Endothelial cell of umbilical vein (primary cell): ENCODE data around the gene TSEN34. TPM values are rescaled to one million over a fixed set of nuclear protein-coding genes. Genes with fewer than 3 reads are reported as not detected.

Source experiments
- BruUV-seq: library from RNA; stranded (reverse); fragments of 400-500 nt; replicated peaks from 2 replicates; lab custom pipeline; 2021; lab: Mats Ljungman, UMichigan
- CTCF ChIA-PET: fragments of 300-600, 350-600 bp; sonication (Branson Sonifier 250); formaldehyde crosslinking; loops from one replicate; lab custom pipeline; 2021; ENCODE audit warnings: antibody characterized with exemption, inconsistent platforms; lab: Charles Lee
- POLR2A ChIA-PET: fragments of 300-600, 350-600 bp; sonication (Branson Sonifier 250); formaldehyde crosslinking; loops from one replicate; lab custom pipeline; 2021; ENCODE audit warnings: antibody characterized with exemption, inconsistent platforms; lab: Charles Lee
- DNase-seq: peaks from one replicate; pipeline ENCODE4 v3.0.0-alpha.2; 2011; ENCODE audit warnings: low read depth, low spot score
- FAIRE-seq: peaks from 2 replicates; lab custom pipeline; 2011; peaks lifted over from hg19 to GRCh38; lab: Jason Lieb, UNC
- H2AFZ ChIP-seq: 2 replicates; pipeline ENCODE4 v1.6.0; 2012; ENCODE audit warnings: low read depth, low read length, control low read depth, inconsistent platforms
- H3K27ac ChIP-seq: 2 replicates; pipeline ENCODE4 v1.5.1; 2011; ENCODE audit warnings: low read depth, mild to moderate bottlenecking, control low read depth, low read length, moderate library complexity; ENCODE audit not compliant: insufficient read depth
- H3K27me3 ChIP-seq, 2 experiments: 2 replicates each; pipeline versions ENCODE4 v1.6.0 to v1.6.1; 2011; ENCODE audit warnings: low read length in 2 of 2, mixed read lengths in 1 of 2; ENCODE audit not compliant: control insufficient read depth in 2 of 2, insufficient read depth in 2 of 2
- H3K36me3 ChIP-seq, 2 experiments: 2 replicates in 1 of 2; 3 replicates in 1 of 2; pipeline ENCODE4 v1.5.1; 2011; ENCODE audit warnings: low read length in 2 of 2, mild to moderate bottlenecking in 1 of 2, moderate library complexity in 1 of 2; ENCODE audit not compliant: control insufficient read depth in 2 of 2, insufficient read depth in 2 of 2; ENCODE audit errors: extremely low read depth in 1 of 2
- H3K4me1 ChIP-seq: 3 replicates; pipeline ENCODE4 v1.5.1; 2011; ENCODE audit warnings: mild to moderate bottlenecking, low read length; ENCODE audit not compliant: control insufficient read depth, insufficient read depth; ENCODE audit errors: extremely low read depth
- H3K4me2 ChIP-seq: 2 replicates; pipeline ENCODE4 v1.6.1; 2011; ENCODE audit warnings: low read length, control low read depth, mixed read lengths; ENCODE audit not compliant: insufficient read depth
- H3K4me3 ChIP-seq, 3 experiments: fragments of 200-600 bp in 1 of 3; sonication (generic), shearing (Covaris generic) in 1 of 3; replicated peaks in 1 of 3; 2 replicates each; pipeline ENCODE4 v1.5.1; 2011 to 2016; ENCODE audit warnings: control low read depth in 3 of 3, low read length in 3 of 3, mild to moderate bottlenecking in 2 of 3, inconsistent platforms in 1 of 3, low read depth in 1 of 3, moderate library complexity in 1 of 3; ENCODE audit not compliant: insufficient read depth in 1 of 3
- H3K79me2 ChIP-seq: 2 replicates; pipeline ENCODE4 v1.6.0; 2012; ENCODE audit warnings: low read length, inconsistent platforms; ENCODE audit not compliant: control insufficient read depth, insufficient read depth
- H3K9ac ChIP-seq: replicated peaks from 2 replicates; pipeline ENCODE3; 2011; ENCODE audit warnings: low read length, control low read depth; ENCODE audit not compliant: insufficient read depth; ENCODE audit errors: extremely low read depth
- H3K9me1 ChIP-seq: replicated peaks from 3 replicates; pipeline ENCODE4 v1.6.0; 2011; ENCODE audit warnings: mild to moderate bottlenecking, low read length; ENCODE audit not compliant: control insufficient read depth, insufficient read depth; ENCODE audit errors: extremely low read depth
- H3K9me3 ChIP-seq: replicated peaks from 2 replicates; pipeline ENCODE4 v1.5.1; 2012; ENCODE audit warnings: low read length, inconsistent platforms; ENCODE audit not compliant: control insufficient read depth, insufficient read depth
- H4K20me1 ChIP-seq: replicated peaks from 2 replicates; pipeline ENCODE3; 2011; ENCODE audit warnings: mild to moderate bottlenecking, low read length; ENCODE audit not compliant: control insufficient read depth, insufficient read depth; ENCODE audit errors: extremely low read depth
- EZH2 ChIP-seq: IDR thresholded peaks from 2 replicates; pipeline ENCODE4 v1.6.1; 2012; ENCODE audit warnings: borderline replicate concordance, low read depth, mild to moderate bottlenecking, moderate library complexity, low read length, inconsistent platforms; ENCODE audit not compliant: severe bottlenecking
- FOS ChIP-seq: IDR thresholded peaks from 2 replicates; pipeline ENCODE4 v1.6.1; 2011; ENCODE audit warnings: mild to moderate bottlenecking, low read length, moderate library complexity, borderline replicate concordance; ENCODE audit not compliant: insufficient read depth
- GATA2 ChIP-seq: IDR thresholded peaks from 2 replicates; pipeline ENCODE4 v1.7.0; 2011; ENCODE audit warnings: low read depth, mild to moderate bottlenecking, moderate library complexity, mixed read lengths, low read length; ENCODE audit not compliant: insufficient read length, insufficient read depth
- JUN ChIP-seq: IDR thresholded peaks from 2 replicates; pipeline ENCODE4 v1.6.1; 2011; ENCODE audit warnings: borderline replicate concordance, low read depth; ENCODE audit not compliant: insufficient read length, insufficient read depth
- MAX ChIP-seq: IDR thresholded peaks from 2 replicates; pipeline ENCODE4 v1.6.1; 2011; ENCODE audit not compliant: insufficient read depth, insufficient read length
- MYC ChIP-seq: IDR thresholded peaks from one replicate; pipeline ENCODE4 v1.6.1; 2011; ENCODE audit warnings: mild to moderate bottlenecking, low read depth, low read length
- POLR2A ChIP-seq: IDR thresholded peaks from 2 replicates; pipeline ENCODE4 v1.6.1; 2012; ENCODE audit warnings: low read depth, mild to moderate bottlenecking, control low read depth, low read length
- POLR2AphosphoS5 ChIP-seq: IDR thresholded peaks from 2 replicates; pipeline ENCODE4 v1.6.1; 2012; ENCODE audit warnings: low read depth, mild to moderate bottlenecking, control low read depth, low read length, moderate library complexity; ENCODE audit not compliant: insufficient read depth
- dilution Hi-C: fragments of 300-500 bp; cut with MboI; formaldehyde crosslinking; loops from one replicate; pipeline ENCODE4 v1.15.0; 2019; ENCODE audit warnings: low sequenced_read_pairs; ENCODE audit not compliant: extremely low pct_ligation_motif_present
- intact Hi-C: fragments of 100-400 bp; cut with micrococcal nuclease; formaldehyde crosslinking; loops from one replicate; pipeline ENCODE4 v1.10.0; 2022
- polyA plus RNA-seq, 4 experiments: library from polyadenylated mRNA; depleted of rRNA in 3 of 4; stranded (reverse) in 3 of 4; unstranded in 1 of 4; fragments of >200 nt; gene quantifications; 2 replicates each; pipeline versions ENCODE4 v1.2.1 to v1.2.3, GENCODE V29; 2011 to 2012; ENCODE audit warnings: missing spikeins in 1 of 4
- total RNA-seq: library from RNA; stranded (reverse); gene quantifications from 2 replicates; pipeline ENCODE4 v1.2.3, GENCODE V29; 2021

The TSEN34 gene
- total and polyA plus RNA-seq, 2 donors (not counting 3 experiments of a cell fraction or from before 2014, with no cell fraction given) = 40.7 to 81.9 TPM

DNA sequence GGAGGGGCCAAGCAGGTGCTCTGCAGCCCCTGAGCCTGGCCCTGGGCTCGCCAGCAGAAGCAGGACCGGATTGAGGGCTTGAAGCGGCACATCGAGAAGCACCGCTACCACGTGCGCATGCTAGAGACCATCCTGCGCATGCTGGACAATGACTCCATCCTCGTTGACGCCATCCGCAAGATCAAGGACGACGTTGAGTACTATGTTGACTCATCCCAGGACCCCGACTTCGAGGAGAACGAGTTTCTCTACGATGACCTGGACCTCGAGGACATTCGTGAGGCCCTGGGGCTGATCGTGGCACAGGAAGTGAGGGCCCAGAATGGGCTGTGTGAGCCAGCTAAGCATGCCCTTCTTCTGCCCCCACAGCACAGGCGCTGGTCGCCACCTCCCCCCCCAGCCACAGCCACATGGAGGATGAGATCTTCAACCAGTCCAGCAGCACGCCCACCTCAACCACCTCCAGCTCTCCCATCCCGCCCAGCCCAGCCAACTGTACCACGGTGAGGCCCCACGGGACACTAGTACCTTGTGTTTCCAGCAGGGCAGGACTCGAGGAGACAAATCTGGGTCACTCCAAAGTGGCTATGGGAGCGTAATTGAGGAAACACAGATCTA, 45.5 kb upstream of the TSEN34 start:
- CTCF ChIA-PET = no interaction called here
- FAIRE-seq (no peak), DNase-seq (no peak)
- TF ChIP-seq MAX = no peak
- no peak for TF ChIP-seq POLR2AphosphoS5
- TF ChIP-seq JUN = no peak
- no peak for TF ChIP-seq POLR2A
- TF ChIP-seq FOS = no peak
- TF ChIP-seq EZH2 = no peak
- TF ChIP-seq GATA2 = no peak
- TF ChIP-seq MYC = no peak
- Histone ChIP-seq H3K36me3 (peaks cover 29 to 60% of the 10 kb centered on the region in 2 experiments), H3K27ac (no peak overlapping the region), H3K79me2 (peaks cover 20% of the 10 kb centered on the region), H3K4me2 (no peak overlapping the region), H3K4me1 (no peaks in the 10 kb centered on the region), H3K27me3 (no peaks in the 10 kb centered on the region), H2AFZ (no peak overlapping the region), H3K9ac (no peak overlapping the region), H3K9me1 (no peaks in the 10 kb centered on the region), H3K4me3 (no peak overlapping the region), H3K9me3 (no peaks in the 10 kb centered on the region), H4K20me1 (no peaks in the 10 kb centered on the region)
- intact Hi-C loops (no loop called here), dilution Hi-C loops (no loop called here)
- BruUV-seq = no TSS peak
- POLR2A ChIA-PET = interaction anchor here (0.6 kb wide), 1 partner anchor 713 kb away, joined by 5 read pairs; no protein-coding TSS in a partner anchor
